ENCODE measurements around the gene ING5. TPM values are rescaled to one million over a fixed set of nuclear protein-coding genes. Genes with fewer than 3 reads are reported as not detected.

The ING5 gene
- total RNA-seq, 1 donor from 2014 or later: 25.6 TPM

DNA sequence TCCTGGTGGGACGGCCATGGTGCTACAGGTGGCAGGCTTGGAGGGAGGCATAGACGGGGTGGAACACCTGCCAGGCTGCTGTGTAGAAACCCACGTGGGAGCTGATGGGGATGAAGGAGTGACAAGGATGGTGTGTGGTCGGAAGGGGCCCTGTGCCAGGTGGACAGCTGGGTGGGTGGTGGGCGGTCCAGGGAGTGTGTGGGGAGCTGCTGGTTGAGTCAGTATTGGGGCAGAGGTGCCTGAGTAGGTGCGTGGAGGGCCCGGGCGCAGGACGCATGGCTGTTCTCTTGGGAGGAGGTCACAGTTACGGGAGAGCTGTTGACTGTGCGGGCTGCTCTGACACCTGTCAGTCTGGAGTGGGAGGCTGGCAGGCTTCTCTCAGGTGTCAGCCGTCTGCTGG lies 20.0 kb downstream of the ING5 start:
- TF ChIP-seq, protein P1, sequence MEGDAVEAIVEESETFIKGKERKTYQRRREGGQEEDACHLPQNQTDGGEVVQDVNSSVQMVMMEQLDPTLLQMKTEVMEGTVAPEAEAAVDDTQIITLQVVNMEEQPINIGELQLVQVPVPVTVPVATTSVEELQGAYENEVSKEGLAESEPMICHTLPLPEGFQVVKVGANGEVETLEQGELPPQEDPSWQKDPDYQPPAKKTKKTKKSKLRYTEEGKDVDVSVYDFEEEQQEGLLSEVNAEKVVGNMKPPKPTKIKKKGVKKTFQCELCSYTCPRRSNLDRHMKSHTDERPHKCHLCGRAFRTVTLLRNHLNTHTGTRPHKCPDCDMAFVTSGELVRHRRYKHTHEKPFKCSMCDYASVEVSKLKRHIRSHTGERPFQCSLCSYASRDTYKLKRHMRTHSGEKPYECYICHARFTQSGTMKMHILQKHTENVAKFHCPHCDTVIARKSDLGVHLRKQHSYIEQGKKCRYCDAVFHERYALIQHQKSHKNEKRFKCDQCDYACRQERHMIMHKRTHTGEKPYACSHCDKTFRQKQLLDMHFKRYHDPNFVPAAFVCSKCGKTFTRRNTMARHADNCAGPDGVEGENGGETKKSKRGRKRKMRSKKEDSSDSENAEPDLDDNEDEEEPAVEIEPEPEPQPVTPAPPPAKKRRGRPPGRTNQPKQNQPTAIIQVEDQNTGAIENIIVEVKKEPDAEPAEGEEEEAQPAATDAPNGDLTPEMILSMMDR (IDR thresholded peaks at IDR 0.05; ENCODE audit: insufficient read depth, low read length, poor library complexity, severe bottlenecking): no peak
- no peak for DNase-seq (ENCODE audit: low read depth)
- Histone ChIP-seq H3K27me3 (ENCODE audit: control insufficient read depth, insufficient read depth, low read length) (no peaks in the 10 kb centered on the region), H3K4me3 (ENCODE audit: low read depth, low read length) (no peak overlapping the region), H3K36me3 (ENCODE audit: control insufficient read depth, insufficient read depth, low read length) (peaks cover 1% of the 10 kb centered on the region)

DNA sequence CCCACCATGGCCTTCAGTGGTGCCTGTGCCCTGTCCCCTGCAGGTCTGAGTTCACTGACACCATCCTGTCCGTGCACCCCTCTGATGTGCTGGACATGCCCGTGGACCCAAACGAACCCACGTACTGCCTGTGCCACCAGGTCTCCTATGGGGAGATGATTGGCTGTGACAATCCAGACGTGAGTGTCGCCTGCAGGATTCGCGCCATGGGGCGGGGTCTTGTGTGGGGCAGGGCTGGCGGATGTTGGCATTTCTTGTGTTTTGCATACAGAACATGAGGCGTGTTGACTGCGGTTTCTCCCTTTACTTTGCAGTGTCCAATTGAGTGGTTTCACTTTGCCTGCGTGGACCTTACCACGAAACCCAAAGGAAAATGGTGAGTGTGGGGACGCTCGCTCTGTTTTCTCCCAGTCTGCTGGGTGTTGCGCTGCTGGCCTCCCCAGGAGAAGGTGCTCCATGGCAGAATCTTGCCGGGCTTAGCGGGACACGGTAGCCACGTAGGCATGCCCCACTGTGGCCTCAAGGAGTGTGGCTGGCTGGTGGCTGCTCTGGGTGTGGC lies 21.1 kb downstream of the ING5 start:
- no peak for DNase-seq (ENCODE audit: low read depth)
- Histone ChIP-seq H3K27me3 (ENCODE audit: control insufficient read depth, insufficient read depth, low read length) (no peaks in the 10 kb centered on the region), H3K36me3 (ENCODE audit: control insufficient read depth, insufficient read depth, low read length) (peaks cover 1% of the 10 kb centered on the region), H3K4me3 (ENCODE audit: low read depth, low read length) (no peak overlapping the region)
- TF ChIP-seq, protein P1 (IDR thresholded peaks at IDR 0.05; ENCODE audit: insufficient read depth, low read length, poor library complexity, severe bottlenecking): no peak

DNA sequence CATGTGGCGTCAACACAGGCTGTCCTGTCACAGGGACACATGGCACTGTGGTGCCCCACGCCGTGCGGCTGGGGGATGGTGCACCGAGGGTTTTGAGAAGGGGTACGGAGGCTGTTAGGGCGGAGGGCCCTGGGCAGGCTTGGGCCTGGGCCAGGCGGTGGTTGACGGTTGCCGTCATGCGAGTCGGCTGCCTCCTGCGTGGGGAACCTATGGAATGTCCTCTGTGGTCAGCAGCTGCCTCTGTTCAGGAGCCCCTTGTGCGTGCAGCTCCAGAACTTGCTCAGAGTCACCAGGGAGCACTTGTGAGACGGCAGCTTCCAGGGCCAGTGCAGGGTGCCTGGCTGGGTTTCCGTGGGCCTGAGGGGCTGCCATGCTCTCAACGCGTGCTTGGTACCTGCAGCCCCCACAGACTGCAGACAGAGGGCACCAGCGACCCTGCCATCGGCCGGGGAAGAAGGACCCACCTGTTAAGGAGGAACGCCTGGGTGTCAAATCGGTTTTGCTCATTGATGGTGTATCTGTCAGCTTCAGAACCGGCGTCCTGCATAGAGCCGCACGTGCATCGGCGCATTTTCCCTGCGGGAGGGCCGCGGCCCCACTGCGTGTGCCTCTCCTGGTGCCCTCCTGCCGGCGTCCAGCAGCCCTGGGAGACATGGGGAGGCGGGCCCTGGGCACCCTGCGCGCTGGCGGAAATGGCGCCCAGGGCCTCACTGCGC lies 22.6 kb downstream of the ING5 start:
- Histone ChIP-seq H3K4me3 (ENCODE audit: low read depth, low read length) (no peak overlapping the region), H3K27me3 (ENCODE audit: control insufficient read depth, insufficient read depth, low read length) (no peaks in the 10 kb centered on the region), H3K36me3 (ENCODE audit: control insufficient read depth, insufficient read depth, low read length) (peaks cover 1% of the 10 kb centered on the region)
- DNase-seq (ENCODE audit: low read depth): no peak
- TF ChIP-seq, protein P1 (IDR thresholded peaks at IDR 0.05; ENCODE audit: insufficient read depth, low read length, poor library complexity, severe bottlenecking): no peak

DNA sequence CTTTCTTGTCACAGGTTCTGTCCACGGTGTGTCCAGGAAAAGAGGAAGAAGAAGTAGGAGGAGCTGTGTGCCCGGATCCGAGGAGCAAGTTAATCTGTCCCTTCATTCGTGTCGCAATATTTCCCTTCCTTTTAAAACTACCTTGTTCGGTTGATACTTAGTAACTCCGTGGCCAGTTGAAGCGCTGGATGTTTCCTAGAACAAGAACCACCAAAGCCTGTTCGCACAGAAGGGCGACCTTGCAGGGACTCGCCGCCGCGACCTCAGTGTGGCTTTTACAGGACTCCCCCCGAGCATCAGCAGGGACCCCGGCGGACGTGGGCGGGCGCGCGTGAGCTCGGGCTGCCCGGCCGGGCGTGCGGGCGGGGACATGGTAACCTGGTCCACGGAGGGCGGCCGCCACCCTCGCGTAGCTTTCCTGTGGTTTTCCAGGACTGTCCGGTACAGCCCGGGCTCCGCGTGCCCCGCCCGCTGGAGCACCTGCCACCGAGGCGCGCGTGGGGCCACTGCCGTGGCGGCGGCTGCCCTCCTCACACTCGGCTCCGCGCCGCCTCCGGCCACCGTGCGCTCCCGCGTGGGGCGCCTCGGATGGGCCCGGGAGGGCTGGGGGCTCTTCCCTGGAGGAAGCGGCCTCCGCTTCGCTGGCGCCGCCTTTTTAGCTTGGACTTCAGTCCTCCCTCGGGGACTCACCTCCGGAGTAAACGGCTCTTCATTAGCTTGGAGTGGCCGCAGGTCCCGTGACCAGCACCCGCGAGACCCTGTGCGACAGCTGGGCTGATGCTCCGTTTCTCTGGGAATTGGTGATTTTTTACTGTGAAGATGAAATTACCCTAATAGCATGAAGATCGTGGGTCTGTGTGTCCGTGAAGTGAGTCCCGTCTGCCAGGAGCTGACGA lies 23.4 kb downstream of the ING5 start:
- DNase-seq (ENCODE audit: low read depth): no peak
- peaks cover 1% of the 10 kb centered on the region for H3K36me3 ChIP-seq (ENCODE audit: control insufficient read depth, insufficient read depth, low read length)
- TF ChIP-seq, protein P1 (IDR thresholded peaks at IDR 0.05; ENCODE audit: insufficient read depth, low read length, poor library complexity, severe bottlenecking): no peak
- no peak overlapping the region for H3K4me3 ChIP-seq (ENCODE audit: low read depth, low read length)
- no peaks in the 10 kb centered on the region for H3K27me3 ChIP-seq (ENCODE audit: control insufficient read depth, insufficient read depth, low read length)

DNA sequence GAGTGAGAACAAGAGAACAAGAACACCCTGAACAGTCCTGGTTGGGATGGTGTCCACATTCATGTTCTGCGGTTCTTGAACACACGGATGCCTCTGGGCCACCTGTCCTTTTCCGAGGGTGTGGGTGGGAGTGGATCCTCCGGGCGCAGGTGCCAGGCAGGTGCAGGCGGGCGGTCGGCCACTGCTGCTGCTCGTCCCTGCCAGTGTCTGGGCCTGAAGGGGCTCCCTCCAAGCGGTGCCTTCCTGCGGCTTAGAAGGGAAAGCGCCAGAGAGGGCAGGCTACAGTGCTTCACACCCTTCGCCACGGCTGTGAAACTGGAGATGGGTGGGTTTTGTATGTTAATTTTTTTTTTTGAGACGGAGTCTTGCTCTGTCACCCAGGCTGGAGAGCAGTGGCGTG lies 24.6 kb downstream of the ING5 start:
- Histone ChIP-seq H3K4me3 (ENCODE audit: low read depth, low read length) (no peak overlapping the region), H3K36me3 (ENCODE audit: control insufficient read depth, insufficient read depth, low read length) (peaks cover 1% of the 10 kb centered on the region), H3K27me3 (ENCODE audit: control insufficient read depth, insufficient read depth, low read length) (no peaks in the 10 kb centered on the region)
- TF ChIP-seq, protein P1 (IDR thresholded peaks at IDR 0.05; ENCODE audit: insufficient read depth, low read length, poor library complexity, severe bottlenecking): no peak
- no peak for DNase-seq (ENCODE audit: low read depth)
